PFSK-1 (cell line): ENCODE measurements around the gene GBP7.

Experiments
- FOXP2 ChIP-seq: optimal IDR thresholded peaks from 2 replicates; pipeline ENCODE3; 2011; ENCODE audit warnings: borderline replicate concordance, control low read depth, inconsistent platforms; ENCODE audit not compliant: insufficient read depth; ENCODE audit errors: extremely low read length, extremely low read depth
- POLR2AphosphoS5 ChIP-seq: IDR thresholded peaks from 2 replicates; pipeline ENCODE4 v1.6.1; 2012; ENCODE audit warnings: low read depth, mild to moderate bottlenecking, control low read depth, low read length, moderate library complexity
- SIN3A ChIP-seq: IDR thresholded peaks from 2 replicates; pipeline ENCODE4 v1.6.1; 2012; ENCODE audit warnings: mild to moderate bottlenecking, low read length, moderate library complexity, borderline replicate concordance; ENCODE audit not compliant: insufficient read depth
- TAF1 ChIP-seq: IDR thresholded peaks from 2 replicates; pipeline ENCODE4 v1.6.1; 2012; ENCODE audit warnings: low read length, control low read depth, borderline replicate concordance; ENCODE audit not compliant: insufficient read depth
- TF ChIP-seq, protein P1 (sequence below), 2 experiments: IDR thresholded peaks; 2 replicates each; pipeline versions ENCODE4 v1.6.1 to v1.8.0; 2011 to 2012; ENCODE audit warnings: low read depth in 2 of 2, low read length in 2 of 2, control low read depth in 1 of 2, inconsistent platforms in 1 of 2, mild to moderate bottlenecking in 1 of 2, moderate library complexity in 1 of 2; ENCODE audit not compliant: insufficient read depth in 1 of 2

GBP7 gene

DNA sequence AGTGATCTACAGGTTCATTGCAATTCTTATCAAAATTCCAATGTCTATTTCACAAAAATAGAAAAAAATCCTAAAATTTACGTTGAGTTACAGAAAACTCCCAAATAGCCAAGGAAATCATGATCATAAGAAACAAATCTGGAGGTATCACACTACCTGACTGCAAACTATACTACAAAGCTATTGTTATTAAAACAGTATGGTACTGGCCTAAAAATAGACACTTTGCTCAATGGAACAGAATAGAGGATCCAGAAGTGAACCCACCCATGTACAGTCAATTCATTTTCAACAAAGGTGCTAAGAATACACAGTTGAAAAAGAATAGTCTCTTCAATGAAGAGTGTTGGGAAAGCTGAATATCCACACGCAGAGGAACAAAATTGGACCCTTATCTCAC lies 80.1 kb downstream of the GBP7 start:
- TF ChIP-seq TAF1 = no peak
- no peak for TF ChIP-seq POLR2AphosphoS5
- TF ChIP-seq SIN3A = no peak
- TF ChIP-seq, protein P1, sequence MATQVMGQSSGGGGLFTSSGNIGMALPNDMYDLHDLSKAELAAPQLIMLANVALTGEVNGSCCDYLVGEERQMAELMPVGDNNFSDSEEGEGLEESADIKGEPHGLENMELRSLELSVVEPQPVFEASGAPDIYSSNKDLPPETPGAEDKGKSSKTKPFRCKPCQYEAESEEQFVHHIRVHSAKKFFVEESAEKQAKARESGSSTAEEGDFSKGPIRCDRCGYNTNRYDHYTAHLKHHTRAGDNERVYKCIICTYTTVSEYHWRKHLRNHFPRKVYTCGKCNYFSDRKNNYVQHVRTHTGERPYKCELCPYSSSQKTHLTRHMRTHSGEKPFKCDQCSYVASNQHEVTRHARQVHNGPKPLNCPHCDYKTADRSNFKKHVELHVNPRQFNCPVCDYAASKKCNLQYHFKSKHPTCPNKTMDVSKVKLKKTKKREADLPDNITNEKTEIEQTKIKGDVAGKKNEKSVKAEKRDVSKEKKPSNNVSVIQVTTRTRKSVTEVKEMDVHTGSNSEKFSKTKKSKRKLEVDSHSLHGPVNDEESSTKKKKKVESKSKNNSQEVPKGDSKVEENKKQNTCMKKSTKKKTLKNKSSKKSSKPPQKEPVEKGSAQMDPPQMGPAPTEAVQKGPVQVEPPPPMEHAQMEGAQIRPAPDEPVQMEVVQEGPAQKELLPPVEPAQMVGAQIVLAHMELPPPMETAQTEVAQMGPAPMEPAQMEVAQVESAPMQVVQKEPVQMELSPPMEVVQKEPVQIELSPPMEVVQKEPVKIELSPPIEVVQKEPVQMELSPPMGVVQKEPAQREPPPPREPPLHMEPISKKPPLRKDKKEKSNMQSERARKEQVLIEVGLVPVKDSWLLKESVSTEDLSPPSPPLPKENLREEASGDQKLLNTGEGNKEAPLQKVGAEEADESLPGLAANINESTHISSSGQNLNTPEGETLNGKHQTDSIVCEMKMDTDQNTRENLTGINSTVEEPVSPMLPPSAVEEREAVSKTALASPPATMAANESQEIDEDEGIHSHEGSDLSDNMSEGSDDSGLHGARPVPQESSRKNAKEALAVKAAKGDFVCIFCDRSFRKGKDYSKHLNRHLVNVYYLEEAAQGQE (IDR thresholded peaks at IDR 0.05; ENCODE audit: insufficient read depth in 1 of 2, low read depth in 2 of 2, low read length in 2 of 2) = no peak
- no peak for TF ChIP-seq FOXP2

DNA sequence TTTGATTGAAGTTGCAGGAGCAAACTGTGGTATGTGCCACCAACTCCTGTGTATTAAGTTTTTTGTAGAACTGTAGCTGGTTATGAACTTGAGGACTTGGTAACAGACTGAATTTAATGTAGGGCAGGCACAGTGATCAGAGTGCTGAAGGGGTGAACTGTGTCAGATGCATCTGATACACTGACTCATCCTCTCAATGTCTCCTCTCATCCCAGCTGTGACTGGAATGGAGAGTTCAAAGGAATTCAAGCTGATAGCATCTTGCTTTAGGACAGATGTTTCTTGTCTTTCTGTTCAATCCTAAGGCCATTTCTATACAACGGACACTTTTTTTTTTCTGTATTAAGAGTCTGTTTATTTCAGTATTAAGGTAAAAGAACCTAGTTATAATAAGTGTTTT lies 85.8 kb downstream of the GBP7 start:
- no peak for TF ChIP-seq FOXP2
- no peak for TF ChIP-seq TAF1
- TF ChIP-seq, protein P1 (IDR thresholded peaks at IDR 0.05; ENCODE audit: insufficient read depth in 1 of 2, low read depth in 2 of 2, low read length in 2 of 2) = no peak
- no peak for TF ChIP-seq SIN3A
- TF ChIP-seq POLR2AphosphoS5 = no peak

DNA sequence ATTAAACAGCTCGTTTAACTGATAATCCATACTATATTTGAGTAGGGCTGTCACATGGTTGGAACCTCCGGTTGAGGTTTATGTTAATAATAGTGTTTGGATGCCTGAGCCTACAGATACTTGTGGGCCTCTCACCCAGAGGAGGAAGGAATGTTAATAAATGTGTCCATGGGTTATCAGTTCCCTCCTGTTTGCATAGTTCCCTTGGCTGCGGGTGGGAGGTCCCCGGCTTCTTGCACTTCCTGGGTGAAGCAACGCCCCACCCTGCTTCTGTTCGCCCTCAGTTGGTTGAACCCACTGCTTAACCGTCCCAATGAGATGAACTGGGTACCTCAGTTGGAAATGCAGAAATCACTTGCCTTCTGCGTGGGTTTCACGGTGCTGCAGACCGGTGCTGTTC lies 87.2 kb downstream of the GBP7 start:
- TF ChIP-seq TAF1 (no peak), FOXP2 (no peak), SIN3A (no peak), POLR2AphosphoS5 (no peak)
- TF ChIP-seq, protein P1 (IDR thresholded peaks at IDR 0.05; ENCODE audit: insufficient read depth in 1 of 2, low read depth in 2 of 2, low read length in 2 of 2) = no peak

DNA sequence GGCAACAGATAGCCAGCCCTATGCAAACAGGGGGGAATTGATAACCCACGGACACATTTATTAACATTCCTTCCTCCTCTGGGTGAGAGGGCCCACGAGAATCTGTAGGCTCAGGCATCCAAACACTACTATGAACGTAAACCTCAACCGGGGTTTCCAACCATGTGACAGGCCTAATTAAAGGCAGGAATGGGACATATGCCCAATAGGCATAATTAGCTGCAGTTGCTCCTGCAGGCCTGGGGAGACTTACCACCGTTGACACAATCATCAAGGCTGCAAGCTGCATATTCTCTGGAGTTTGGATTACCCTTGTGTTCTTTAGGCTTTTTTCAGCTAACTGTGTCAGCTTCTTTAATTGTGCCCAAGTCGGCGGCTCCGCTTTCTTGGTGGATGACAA lies 88.6 kb downstream of the GBP7 start:
- TF ChIP-seq, protein P1 (IDR thresholded peaks at IDR 0.05; ENCODE audit: insufficient read depth in 1 of 2, low read depth in 2 of 2, low read length in 2 of 2) = no peak
- TF ChIP-seq TAF1 (no peak), POLR2AphosphoS5 (no peak), FOXP2 (no peak), SIN3A (no peak)

DNA sequence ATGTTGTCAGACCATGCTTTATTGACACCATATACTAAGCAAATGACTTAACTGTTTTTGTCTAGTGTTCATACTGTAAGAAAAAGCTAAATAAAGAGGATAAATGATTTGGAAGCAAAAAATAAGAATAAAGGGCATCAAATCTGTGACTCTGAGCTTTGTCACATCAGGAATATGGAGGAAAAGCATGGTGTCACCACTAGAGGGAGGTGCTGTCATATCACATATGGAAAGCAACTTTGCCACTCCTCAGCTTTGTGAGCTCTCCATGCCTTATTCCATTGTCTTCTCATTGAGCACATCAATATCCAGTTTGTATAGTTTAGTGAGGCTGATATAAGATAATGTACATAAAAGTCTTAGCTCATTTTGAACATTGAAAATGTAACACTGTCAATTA lies 90.0 kb downstream of the GBP7 start:
- no peak for TF ChIP-seq POLR2AphosphoS5
- TF ChIP-seq FOXP2 = no peak
- TF ChIP-seq, protein P1 (IDR thresholded peaks at IDR 0.05; ENCODE audit: insufficient read depth in 1 of 2, low read depth in 2 of 2, low read length in 2 of 2) = no peak
- TF ChIP-seq SIN3A = no peak
- TF ChIP-seq TAF1 = no peak
